IPS-NIHi7 (cell line): ENCODE data around the gene FAM78A.
"Not testable (repeated sequence)": the region's sequence is repeated elsewhere in the genome, so short reads cannot be mapped to it uniquely, and the experiment has no call there.

Source experiments
- DNase-seq: peaks from one replicate; pipeline ENCODE4 v3.0.0; 2012; ENCODE audit warnings: mixed read lengths; ENCODE audit errors: extremely low spot score

FAM78A gene

GRCh38 chr9:131266266-131267229 is 9.8 kb downstream of the FAM78A start:
- DNase-seq = no peak

GRCh38 chr9:131264231-131264630 is 12.1 kb downstream of the FAM78A start:
- no peak for DNase-seq

DNA sequence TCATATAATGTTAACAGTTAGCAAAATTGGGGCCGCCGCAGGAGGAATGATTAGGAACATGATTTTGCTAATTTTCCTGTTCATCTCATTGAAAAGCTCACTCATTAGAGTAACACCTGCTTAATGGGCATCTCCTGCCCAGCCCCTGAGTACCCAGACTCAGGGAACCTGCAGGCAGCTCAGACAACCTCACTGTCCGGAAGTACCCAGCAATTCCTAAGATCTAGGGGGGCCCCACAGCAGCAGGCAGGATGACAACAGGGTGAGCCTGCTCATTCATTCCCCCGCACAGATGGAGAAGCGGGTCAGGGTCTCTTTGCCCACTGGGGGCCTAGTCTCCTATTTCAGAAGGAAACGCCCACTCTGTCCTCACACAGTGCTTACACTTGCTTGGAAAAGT is 12.6 kb downstream of the FAM78A start:
- DNase-seq = no peak

- DNase-seq = not testable (repeated sequence)
Observed at GRCh38 chr9:131263033-131263343, 13.3 kb downstream of the FAM78A start.

DNA sequence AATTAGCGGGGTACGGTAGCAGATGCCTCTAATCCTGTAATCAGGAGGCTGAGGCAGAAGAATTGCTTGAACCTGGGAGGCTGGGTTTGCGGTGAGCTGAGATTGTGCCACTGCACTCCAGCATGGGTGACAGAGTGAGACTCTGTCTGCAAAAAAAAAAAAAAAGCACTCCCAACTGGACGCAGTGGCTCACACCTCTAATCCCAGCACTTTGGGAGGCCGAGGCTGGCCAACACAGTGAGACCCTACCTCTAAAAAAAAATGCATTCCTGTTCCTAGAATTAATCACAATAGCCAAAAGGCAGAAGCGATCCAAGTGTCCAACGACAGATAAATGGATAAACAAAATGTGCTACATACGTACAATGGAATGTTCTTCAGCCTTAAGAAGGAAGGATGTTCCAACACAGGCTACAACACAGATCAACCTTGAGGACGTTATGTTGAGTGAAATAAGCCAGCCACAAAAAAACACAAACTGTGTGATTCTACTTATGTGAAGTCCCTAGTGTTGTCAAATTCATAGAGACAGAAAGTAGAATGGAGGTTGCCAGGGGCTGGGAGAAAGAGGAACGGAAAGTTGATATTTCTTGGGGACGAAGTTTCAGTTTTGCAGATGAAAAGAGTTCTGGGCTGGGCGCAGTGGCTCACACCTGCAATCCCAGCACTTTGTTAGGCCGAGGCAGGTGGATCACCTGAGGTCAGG is 13.8 kb downstream of the FAM78A start:
- DNase-seq = no peak

DNA sequence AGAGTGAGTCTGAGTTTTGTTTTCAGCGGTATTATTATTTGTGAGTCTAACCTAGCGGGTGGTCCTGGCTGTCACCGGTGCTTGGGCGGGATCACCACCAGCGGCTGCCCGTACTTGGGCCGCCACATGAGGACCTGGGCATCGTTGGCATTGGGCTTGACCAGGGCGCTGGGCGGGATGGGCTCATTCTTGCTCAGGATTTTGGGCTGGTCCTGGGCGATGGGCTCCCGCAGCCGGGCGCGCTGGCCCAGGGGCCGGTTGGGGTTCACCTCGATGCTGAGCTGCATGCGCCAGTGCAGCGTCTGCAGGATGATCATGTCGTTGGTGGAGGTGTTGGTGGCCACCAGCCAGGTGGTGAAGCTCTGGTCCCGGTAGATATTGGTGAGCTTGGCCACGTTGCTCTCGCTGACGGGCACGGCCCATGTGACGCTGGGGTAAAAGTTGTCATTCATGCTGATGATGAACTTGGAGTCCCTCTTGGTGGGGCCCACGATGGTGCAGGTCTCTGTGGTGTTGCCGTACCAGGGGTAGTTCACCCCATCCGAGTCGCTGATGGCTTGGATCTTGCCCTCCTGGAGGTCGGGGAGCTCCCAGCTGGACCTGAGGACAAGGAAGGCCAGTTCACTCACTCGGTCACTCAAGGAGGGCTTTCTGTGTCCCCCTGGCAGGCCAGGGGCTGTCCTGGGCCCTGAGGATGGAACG is 15.4 kb downstream of the FAM78A start:
- no peak for DNase-seq

DNA sequence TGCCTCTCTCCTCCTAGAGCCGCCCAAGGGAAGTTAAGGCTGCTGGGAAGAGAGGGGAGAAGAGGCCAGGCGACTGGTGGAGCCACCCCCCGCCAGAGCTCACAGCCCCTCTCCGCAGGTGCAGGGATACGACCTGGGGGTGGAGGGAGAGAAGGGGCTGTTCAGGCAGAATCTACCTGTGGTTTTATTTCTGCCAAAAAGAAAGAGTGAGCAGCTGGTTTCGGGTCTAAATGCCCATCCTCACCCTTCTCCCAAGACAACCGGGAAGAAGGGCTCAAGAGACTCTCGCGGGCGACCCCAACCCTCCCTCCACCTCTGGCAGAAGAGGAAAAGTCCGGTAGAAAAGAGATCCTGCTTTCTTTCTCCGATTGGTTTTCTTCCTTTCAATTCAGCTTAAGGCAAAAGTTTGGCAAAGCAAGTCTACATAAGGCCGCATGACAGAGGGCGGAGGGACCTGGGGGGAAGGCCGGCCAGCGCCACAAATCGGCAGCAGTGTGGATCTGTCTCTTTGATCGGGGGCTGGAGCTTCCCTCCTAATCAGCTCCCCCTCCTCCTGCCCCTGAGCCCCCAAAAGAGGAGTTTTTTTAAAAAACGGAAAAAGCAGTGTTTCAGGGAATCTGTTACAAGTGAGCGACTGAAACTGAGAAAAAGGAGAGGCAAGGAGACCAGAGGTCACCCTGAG is 16.3 kb downstream of the FAM78A start:
- no peak for DNase-seq

DNA sequence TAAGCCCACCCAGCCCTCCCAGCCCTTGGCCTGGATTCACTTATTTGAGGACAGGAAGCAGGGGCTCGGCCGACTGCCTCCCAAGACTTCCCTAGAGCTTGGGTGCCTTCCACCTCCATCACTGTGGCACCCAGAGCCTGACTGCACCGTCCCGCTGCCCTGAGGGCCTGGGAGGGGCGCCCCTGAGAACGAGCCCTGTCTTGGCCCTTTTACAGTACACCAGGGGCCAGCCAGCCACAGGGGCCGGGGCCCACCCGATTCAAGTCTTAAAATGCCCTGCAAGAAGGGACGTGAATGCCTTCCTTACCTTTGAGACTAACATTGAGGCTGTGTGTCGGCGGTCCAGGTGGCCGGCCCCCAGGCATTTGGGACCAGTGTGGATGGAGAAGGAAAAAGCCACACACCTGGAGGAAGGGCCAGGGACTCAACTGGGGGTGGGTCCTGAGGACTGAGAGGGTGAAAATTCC is 16.8 kb downstream of the FAM78A start:
- DNase-seq = no peak

GRCh38 chr9:131258698-131259431 is 17.4 kb downstream of the FAM78A start:
- no peak for DNase-seq

- no peak for DNase-seq
Observed at GRCh38 chr9:131258186-131258585, 18.1 kb downstream of the FAM78A start.

GRCh38 chr9:131257266-131258025 is 18.9 kb downstream of the FAM78A start:
- no peak for DNase-seq

GRCh38 chr9:131255676-131256197 is 20.6 kb downstream of the FAM78A start:
- DNase-seq = no peak

DNA sequence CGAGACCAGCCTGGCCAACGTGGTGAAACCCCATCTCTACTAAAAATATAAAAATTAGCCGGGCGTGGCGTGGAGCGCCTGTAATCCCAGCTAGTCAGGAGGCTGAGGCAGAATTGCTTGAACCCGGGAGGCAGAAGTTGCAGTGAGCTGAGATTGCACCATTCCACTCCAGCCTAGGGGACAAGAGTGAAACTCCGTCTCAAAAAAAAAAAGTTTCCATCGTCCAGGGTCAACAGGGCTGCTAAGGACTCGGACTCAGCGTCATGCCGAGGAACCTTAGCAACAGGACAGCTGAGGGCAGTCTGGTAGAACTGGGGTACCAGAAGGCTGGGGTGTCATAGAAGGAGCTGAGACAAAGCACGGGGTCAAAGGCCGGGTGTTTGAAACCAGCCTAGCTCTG is 21.7 kb downstream of the FAM78A start:
- no peak for DNase-seq

DNA sequence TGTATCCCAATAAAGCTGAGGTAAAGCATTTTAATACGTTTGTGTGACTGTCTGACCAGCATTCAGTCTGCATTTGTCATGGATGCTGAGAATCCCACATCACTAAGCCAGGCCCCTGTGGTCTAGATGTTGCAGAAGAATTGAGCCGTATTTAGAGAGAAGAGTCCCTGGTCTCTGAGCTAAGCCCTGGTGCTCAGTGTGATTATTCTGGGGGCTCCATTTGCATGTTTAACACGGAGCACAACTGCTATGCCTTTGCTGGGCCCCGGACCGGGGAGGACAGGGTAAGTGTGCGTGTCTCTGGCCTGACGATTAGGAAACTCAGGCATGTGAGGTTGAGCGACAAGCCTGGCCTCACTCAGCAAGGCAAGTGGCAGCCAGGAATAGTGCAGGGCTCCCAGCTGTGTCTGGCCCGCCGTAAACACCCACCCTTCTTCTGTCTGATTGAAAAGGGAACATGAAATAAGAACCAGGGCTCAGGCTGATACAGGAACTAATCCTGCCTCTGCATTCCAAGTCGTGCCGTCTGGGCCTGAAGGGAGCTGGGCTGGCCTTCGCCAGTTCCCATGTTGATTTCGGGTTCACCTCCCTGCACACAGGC is 22.3 kb downstream of the FAM78A start:
- no peak for DNase-seq

GRCh38 chr9:131252120-131252519 is 24.2 kb downstream of the FAM78A start:
- no peak for DNase-seq

GRCh38 chr9:131246618-131247017 is 29.7 kb downstream of the FAM78A start:
- DNase-seq = no peak

DNA sequence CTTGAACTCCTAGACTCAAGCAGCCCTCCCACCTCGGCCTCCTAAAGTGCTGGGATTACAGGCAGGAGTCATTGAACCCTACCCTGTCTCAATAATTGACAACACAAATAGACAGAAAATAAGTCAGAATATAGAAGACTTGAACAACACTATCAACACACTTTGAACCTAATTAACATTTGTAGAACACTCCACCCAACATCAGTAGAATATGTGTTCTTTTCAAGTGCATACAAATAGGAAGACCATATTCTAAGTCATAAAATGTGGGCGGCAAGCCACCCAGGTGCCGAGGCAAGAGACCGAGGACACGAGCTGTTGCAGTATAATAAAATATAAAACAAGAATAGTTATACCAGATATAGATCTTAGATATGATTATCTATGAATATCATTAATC is 32.0 kb downstream of the FAM78A start:
- DNase-seq = not testable (repeated sequence)

- DNase-seq = no peak
Observed at GRCh38 chr9:131240047-131240921, 36.0 kb downstream of the FAM78A start.
